SK-N-SH (cell line): ENCODE data around the gene FDXR. TPM values are rescaled to one million over a fixed set of nuclear protein-coding genes. Genes with fewer than 3 reads are reported as not detected.
A peak's percentile ranks its signal among the peaks of the same experiment; 100 is the strongest.

Source experiments
- CTCF ChIA-PET: fragments of 300-600, 350-600 bp; formaldehyde crosslinking; extraction: SDS; loops from one replicate; lab custom pipeline; 2021; lab: Yijun Ruan, JAX
- POLR2A ChIA-PET: fragments of 350-600 bp; sonication (Branson Sonifier 250); formaldehyde crosslinking; extraction: SDS; loops from one replicate; lab custom pipeline; 2020; ENCODE audit warnings: antibody characterized with exemption, inconsistent platforms; lab: Yijun Ruan, JAX
- DNase-seq: peaks from one replicate; pipeline ENCODE4 v3.0.0; 2012
- H2AFZ ChIP-seq: fragments of 200-600 bp; sonication (generic); 2 replicates; pipeline ENCODE4 v1.8.1; 2016; ENCODE audit warnings: antibody characterized with exemption, mild to moderate bottlenecking, low read depth
- H3F3A ChIP-seq: fragments of 200-600 bp; sonication (generic); replicated peaks from 2 replicates; pipeline ENCODE3; 2016; ENCODE audit warnings: antibody characterized with exemption, mild to moderate bottlenecking; ENCODE audit not compliant: insufficient read depth
- H3K27ac ChIP-seq, 2 experiments: fragments of 200-500 bp in 1 of 2; fragments of 200-600 bp in 1 of 2; sonication (Bioruptor generic) in 1 of 2; sonication (generic), shearing (Covaris generic) in 1 of 2; 2 replicates each; pipeline versions ENCODE4 v1.5.1 to v1.6.1; 2014 to 2016; ENCODE audit warnings: low read depth in 2 of 2, inconsistent platforms in 1 of 2, low read length in 1 of 2, mild to moderate bottlenecking in 1 of 2, mixed read lengths in 1 of 2
- H3K27me3 ChIP-seq: fragments of 200-600 bp; sonication (generic), shearing (Covaris generic); 2 replicates; pipeline ENCODE4 v1.6.1; 2016; ENCODE audit warnings: mixed run types; ENCODE audit not compliant: insufficient read depth
- H3K36me3 ChIP-seq, 2 experiments: fragments of 200-500 bp in 1 of 2; fragments of 200-600 bp in 1 of 2; sonication (Bioruptor generic) in 1 of 2; sonication (generic) in 1 of 2; replicated peaks in 1 of 2; 2 replicates each; pipeline versions ENCODE3 to v1.5.1; 2014 to 2016; ENCODE audit warnings: low read length in 1 of 2, mild to moderate bottlenecking in 1 of 2; ENCODE audit not compliant: insufficient read depth in 2 of 2, control insufficient read depth in 1 of 2
- H3K4me1 ChIP-seq, 2 experiments: fragments of 200-500 bp in 1 of 2; fragments of 200-600 bp in 1 of 2; sonication (Bioruptor generic) in 1 of 2; sonication (generic), shearing (Covaris generic) in 1 of 2; 2 replicates each; pipeline versions ENCODE4 v1.5.1 to v1.6.1; 2014 to 2016; ENCODE audit warnings: low read depth in 1 of 2, low read length in 1 of 2, mixed run types in 1 of 2; ENCODE audit not compliant: insufficient read depth in 2 of 2, control insufficient read depth in 1 of 2
- H3K4me2 ChIP-seq: fragments of 200-600 bp; sonication (generic), shearing (Covaris generic); 2 replicates; pipeline ENCODE4 v1.6.1; 2017; ENCODE audit warnings: mixed run types
- H3K4me3 ChIP-seq, 2 experiments: fragments of 200-500 bp in 1 of 2; fragments of 200-600 bp in 1 of 2; sonication (Bioruptor generic) in 1 of 2; sonication (generic), shearing (Covaris generic) in 1 of 2; 2 replicates each; pipeline versions ENCODE4 v1.5.1 to v1.8.1; 2014 to 2016; ENCODE audit warnings: low read depth in 2 of 2, inconsistent platforms in 1 of 2, low read length in 1 of 2, mild to moderate bottlenecking in 1 of 2, mixed read lengths in 1 of 2, moderate library complexity in 1 of 2
- H3K79me2 ChIP-seq: fragments of 200-600 bp; sonication (generic); 2 replicates; pipeline ENCODE4 v1.8.1; 2017; ENCODE audit warnings: mild to moderate bottlenecking; ENCODE audit not compliant: insufficient read depth
- H3K9ac ChIP-seq: fragments of 200-600 bp; sonication (generic); 2 replicates; pipeline ENCODE4 v1.6.1; 2017; ENCODE audit warnings: mixed run types
- H3K9me2 ChIP-seq: fragments of 200-600 bp; sonication (generic); 2 replicates; pipeline ENCODE4 v1.6.1; 2017; ENCODE audit warnings: mixed run types
- H3K9me3 ChIP-seq: fragments of 200-600 bp; sonication (generic); 2 replicates; pipeline ENCODE4 v1.6.1; 2017; ENCODE audit warnings: mixed run types, mild to moderate bottlenecking, moderate library complexity
- H4K20me1 ChIP-seq: fragments of 200-600 bp; sonication (generic); 2 replicates; pipeline ENCODE4 v1.6.1; 2017; ENCODE audit warnings: mild to moderate bottlenecking, mixed run types; ENCODE audit not compliant: insufficient read depth
- FOSL2 ChIP-seq: IDR thresholded peaks from 2 replicates; pipeline ENCODE4 v1.4.0; 2012; ENCODE audit warnings: low read depth, mild to moderate bottlenecking, moderate library complexity, borderline replicate concordance
- FOXJ3 ChIP-seq: sonication (generic); formaldehyde crosslinking; IDR thresholded peaks from 2 replicates; pipeline ENCODE4 v1.5.1; 2020; ENCODE audit warnings: mild to moderate bottlenecking, missing genetic modification reagents
- FOXM1 ChIP-seq: IDR thresholded peaks from 2 replicates; pipeline ENCODE4 v1.4.0; 2012; ENCODE audit warnings: low read depth, mild to moderate bottlenecking
- GABPA ChIP-seq: IDR thresholded peaks from 2 replicates; pipeline ENCODE4 v1.4.0; 2012; ENCODE audit warnings: low read depth, mild to moderate bottlenecking
- GATA2 ChIP-seq: sonication (generic); formaldehyde crosslinking; IDR thresholded peaks from 2 replicates; pipeline ENCODE4 v1.5.0; 2020; ENCODE audit warnings: mild to moderate bottlenecking, missing genetic modification reagents
- JUND ChIP-seq: IDR thresholded peaks from 2 replicates; pipeline ENCODE4 v1.4.0; 2012
- MEF2A ChIP-seq: IDR thresholded peaks from 2 replicates; pipeline ENCODE4 v1.4.0; 2012; ENCODE audit warnings: low read depth, borderline replicate concordance
- MXI1 ChIP-seq: IDR thresholded peaks from 2 replicates; pipeline ENCODE4 v1.6.1; 2012; ENCODE audit warnings: mild to moderate bottlenecking, low read depth, low read length, improper control_type of control experiment
- NFIC ChIP-seq: IDR thresholded peaks from 2 replicates; pipeline ENCODE4 v1.4.0; 2012; ENCODE audit warnings: borderline replicate concordance
- NRF1 ChIP-seq: IDR thresholded peaks from 2 replicates; pipeline ENCODE4 v1.6.1; 2012; ENCODE audit warnings: low read depth, mild to moderate bottlenecking, low read length
- RXRA ChIP-seq: IDR thresholded peaks from 2 replicates; pipeline ENCODE4 v1.4.0; 2012; ENCODE audit warnings: low read depth, mild to moderate bottlenecking, borderline replicate concordance
- SIN3A ChIP-seq: IDR thresholded peaks from 2 replicates; pipeline ENCODE4 v1.6.1; 2012; ENCODE audit warnings: low read depth, mild to moderate bottlenecking, low read length, moderate library complexity, borderline replicate concordance
- TAF1 ChIP-seq: IDR thresholded peaks from 2 replicates; pipeline ENCODE4 v1.6.1; 2012; ENCODE audit warnings: low read depth, mild to moderate bottlenecking, low read length, moderate library complexity, borderline replicate concordance
- TCF12 ChIP-seq: IDR thresholded peaks from 2 replicates; pipeline ENCODE4 v1.4.0; 2012
- TEAD4 ChIP-seq: IDR thresholded peaks from 2 replicates; pipeline ENCODE4 v1.4.0; 2012; ENCODE audit warnings: mild to moderate bottlenecking, borderline replicate concordance; ENCODE audit not compliant: insufficient read depth
- YY1 ChIP-seq: IDR thresholded peaks from 2 replicates; pipeline ENCODE4 v1.4.0; 2012; ENCODE audit warnings: low read depth, mild to moderate bottlenecking
- WGBS: methylation state at CpG from one replicate; pipeline ENCODE4 v1.1.6; 2017; ENCODE audit warnings: low lambda C conversion rate; 5-methylcytosine and 5-hydroxymethylcytosine counted together
- polyA plus RNA-seq, 3 experiments: library from polyadenylated mRNA; depleted of rRNA; stranded (reverse); fragments of >200 nt; gene quantifications; 2 replicates each; pipeline ENCODE4 v1.2.3, GENCODE V29; 2012
- TF ChIP-seq, protein P1 (sequence below): IDR thresholded peaks from 2 replicates; pipeline ENCODE4 v1.6.1; 2012; ENCODE audit warnings: mild to moderate bottlenecking, low read depth, low read length, moderate library complexity

Gene FDXR
- polyA plus RNA-seq, 1 of the 3 experiments (the other 2 are of a cell fraction): 86.7 TPM

GRCh38 chr17:74836691-74837467 lies 35.9 kb downstream of the FDXR start:
- peak; percentile 36 for DNase-seq
- Histone ChIP-seq H3K27ac (no peak overlapping the region), H3K9ac (no peak overlapping the region), H3K79me2 (no peaks in the 10 kb centered on the region), H3K4me1 (peaks cover 12 to 14% of the 10 kb centered on the region in 2 experiments; a peak in 3 of 4 replicates)
- no peak for TF ChIP-seq GABPA
- no peak for TF ChIP-seq FOXM1
- TF ChIP-seq FOSL2: no peak
- TF ChIP-seq, all 33 proteins: peak for 0
- H2AFZ ChIP-seq: no peak overlapping the region
- WGBS: 91% methylated on average over 15 of the region's 19 CpGs
- no peak overlapping the region for H3K4me2 ChIP-seq
- H3K27me3 ChIP-seq: no peaks in the 10 kb centered on the region
- H3F3A ChIP-seq: peaks cover 3% of the 10 kb centered on the region
- peaks cover 0 to 16% of the 10 kb centered on the region in 2 experiments for H3K36me3 ChIP-seq
- no peaks in the 10 kb centered on the region for H3K9me3 ChIP-seq
- ChIA-PET CTCF (interaction anchor here (47.7 to 98.1 kb wide), 2 partner anchors 19 to 23 kb away, joined by 3869 read pairs; partner anchors contain the start of genes FDXR, GRIN2C and NAT9), POLR2A (no interaction called here)
- no peaks in the 10 kb centered on the region for H3K9me2 ChIP-seq
- H3K4me3 ChIP-seq: no peak overlapping the region
- 0 out of 2 replicates have a peak, but pooled peaks cover 3% of the 10 kb centered on the region for H4K20me1 ChIP-seq

DNA sequence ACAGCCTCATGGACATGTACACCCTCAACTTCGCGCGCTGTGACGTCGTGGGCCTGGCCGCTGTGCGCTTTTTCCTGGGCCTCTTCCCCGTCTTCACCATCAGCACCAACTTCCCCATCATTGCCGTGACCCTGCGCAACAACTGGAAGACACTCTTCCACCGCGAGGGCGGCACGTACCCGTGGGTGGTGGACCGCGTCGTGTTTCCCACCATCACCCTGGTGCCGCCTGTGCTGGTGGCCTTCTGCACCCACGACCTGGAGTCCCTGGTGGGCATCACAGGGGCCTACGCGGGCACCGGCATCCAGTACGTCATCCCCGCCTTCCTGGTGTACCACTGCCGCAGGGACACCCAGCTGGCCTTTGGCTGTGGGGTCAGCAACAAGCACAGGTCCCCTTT lies 36.6 kb downstream of the FDXR start:
- Histone ChIP-seq H3K4me3 (no peak overlapping the region), H3K4me1 (peaks cover 12 to 13% of the 10 kb centered on the region in 2 experiments; a peak in 3 of 4 replicates), H2AFZ (no peak overlapping the region), H3K27ac (no peak overlapping the region), H3K9me3 (no peaks in the 10 kb centered on the region)
- POLR2A ChIA-PET: no interaction called here
- no peak for TF ChIP-seq TAF1
- no peak for TF ChIP-seq MEF2A
- no peak for TF ChIP-seq GATA2 (CRISPR knock-in tag)
- TF ChIP-seq, protein P1, sequence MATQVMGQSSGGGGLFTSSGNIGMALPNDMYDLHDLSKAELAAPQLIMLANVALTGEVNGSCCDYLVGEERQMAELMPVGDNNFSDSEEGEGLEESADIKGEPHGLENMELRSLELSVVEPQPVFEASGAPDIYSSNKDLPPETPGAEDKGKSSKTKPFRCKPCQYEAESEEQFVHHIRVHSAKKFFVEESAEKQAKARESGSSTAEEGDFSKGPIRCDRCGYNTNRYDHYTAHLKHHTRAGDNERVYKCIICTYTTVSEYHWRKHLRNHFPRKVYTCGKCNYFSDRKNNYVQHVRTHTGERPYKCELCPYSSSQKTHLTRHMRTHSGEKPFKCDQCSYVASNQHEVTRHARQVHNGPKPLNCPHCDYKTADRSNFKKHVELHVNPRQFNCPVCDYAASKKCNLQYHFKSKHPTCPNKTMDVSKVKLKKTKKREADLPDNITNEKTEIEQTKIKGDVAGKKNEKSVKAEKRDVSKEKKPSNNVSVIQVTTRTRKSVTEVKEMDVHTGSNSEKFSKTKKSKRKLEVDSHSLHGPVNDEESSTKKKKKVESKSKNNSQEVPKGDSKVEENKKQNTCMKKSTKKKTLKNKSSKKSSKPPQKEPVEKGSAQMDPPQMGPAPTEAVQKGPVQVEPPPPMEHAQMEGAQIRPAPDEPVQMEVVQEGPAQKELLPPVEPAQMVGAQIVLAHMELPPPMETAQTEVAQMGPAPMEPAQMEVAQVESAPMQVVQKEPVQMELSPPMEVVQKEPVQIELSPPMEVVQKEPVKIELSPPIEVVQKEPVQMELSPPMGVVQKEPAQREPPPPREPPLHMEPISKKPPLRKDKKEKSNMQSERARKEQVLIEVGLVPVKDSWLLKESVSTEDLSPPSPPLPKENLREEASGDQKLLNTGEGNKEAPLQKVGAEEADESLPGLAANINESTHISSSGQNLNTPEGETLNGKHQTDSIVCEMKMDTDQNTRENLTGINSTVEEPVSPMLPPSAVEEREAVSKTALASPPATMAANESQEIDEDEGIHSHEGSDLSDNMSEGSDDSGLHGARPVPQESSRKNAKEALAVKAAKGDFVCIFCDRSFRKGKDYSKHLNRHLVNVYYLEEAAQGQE: no peak
- no peak for TF ChIP-seq NRF1
- TF ChIP-seq TEAD4: no peak
- TF ChIP-seq FOXJ3: no peak
- no peak for TF ChIP-seq YY1
- TF ChIP-seq FOXM1: no peak
- no peak for TF ChIP-seq NFIC
- no peak for TF ChIP-seq RXRA
- TF ChIP-seq MXI1: no peak
- TF ChIP-seq SIN3A: no peak
- TF ChIP-seq TCF12: no peak
- no peak for TF ChIP-seq GABPA
- TF ChIP-seq JUND: no peak
- TF ChIP-seq, all 33 proteins: peak for 0
- Histone ChIP-seq H3K9ac (no peak overlapping the region), H3K79me2 (no peaks in the 10 kb centered on the region), H3K4me2 (no peak overlapping the region), H3K9me2 (no peaks in the 10 kb centered on the region), H3K36me3 (peaks cover 0 to 16% of the 10 kb centered on the region in 2 experiments), H3F3A (peaks cover 3% of the 10 kb centered on the region), H3K27me3 (no peaks in the 10 kb centered on the region), H4K20me1 (0 out of 2 replicates have a peak, but pooled peaks cover 3% of the 10 kb centered on the region)
- CTCF ChIA-PET: interaction anchor here (47.7 to 98.1 kb wide), 2 partner anchors 18 to 23 kb away, joined by 3869 read pairs; partner anchors contain the start of genes FDXR, GRIN2C and NAT9
- WGBS: 96% methylated on average over 26 of the region's 26 CpGs
- no peak for DNase-seq
